Stromal cell of bone marrow (primary cell): ENCODE measurements around the gene ITLN1.

Experiments used
- DNase-seq: peaks from one replicate; pipeline ENCODE4 v3.0.0-alpha.2; 2012; ENCODE audit warnings: low read depth

Gene ITLN1

GRCh38 chr1:160855181-160855981 lies 29.6 kb downstream of the ITLN1 start:
- DNase-seq = no peak

- no peak for DNase-seq
Observed at GRCh38 chr1:160853754-160854153, 31.2 kb downstream of the ITLN1 start.

GRCh38 chr1:160853014-160853413 lies 32.0 kb downstream of the ITLN1 start:
- DNase-seq = no peak

GRCh38 chr1:160850993-160851392 lies 34.0 kb downstream of the ITLN1 start:
- DNase-seq = no peak

- no peak for DNase-seq
Observed at GRCh38 chr1:160850541-160850940, 34.4 kb downstream of the ITLN1 start.

- DNase-seq = no peak
Observed at GRCh38 chr1:160846281-160846680, 38.7 kb downstream of the ITLN1 start.

- DNase-seq = no peak
Observed at GRCh38 chr1:160844447-160845232, 40.3 kb downstream of the ITLN1 start.

DNA sequence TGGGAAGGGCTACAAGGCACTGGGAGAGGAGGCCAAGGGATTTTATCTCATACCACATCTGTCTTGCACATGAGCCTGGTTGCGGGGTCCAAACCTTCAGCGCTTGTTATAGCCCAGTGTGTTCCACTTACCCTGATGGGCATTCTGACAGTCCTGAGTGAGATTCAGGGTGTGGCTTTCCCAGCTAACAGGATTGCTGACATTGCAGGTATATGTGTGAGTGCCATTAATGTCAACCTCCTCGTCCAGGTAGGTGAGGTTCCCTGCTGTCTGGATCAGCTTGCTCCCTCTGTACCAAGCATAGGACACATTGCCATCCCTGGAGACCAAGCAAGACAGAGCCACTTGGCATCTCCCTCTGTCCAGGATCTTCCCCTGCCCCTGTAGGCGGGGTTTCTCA lies 43.9 kb downstream of the ITLN1 start:
- no peak for DNase-seq

- no peak for DNase-seq
Observed at GRCh38 chr1:160839746-160840145, 45.2 kb downstream of the ITLN1 start.

- DNase-seq = no peak
Observed at GRCh38 chr1:160838888-160839287, 46.1 kb downstream of the ITLN1 start.

DNA sequence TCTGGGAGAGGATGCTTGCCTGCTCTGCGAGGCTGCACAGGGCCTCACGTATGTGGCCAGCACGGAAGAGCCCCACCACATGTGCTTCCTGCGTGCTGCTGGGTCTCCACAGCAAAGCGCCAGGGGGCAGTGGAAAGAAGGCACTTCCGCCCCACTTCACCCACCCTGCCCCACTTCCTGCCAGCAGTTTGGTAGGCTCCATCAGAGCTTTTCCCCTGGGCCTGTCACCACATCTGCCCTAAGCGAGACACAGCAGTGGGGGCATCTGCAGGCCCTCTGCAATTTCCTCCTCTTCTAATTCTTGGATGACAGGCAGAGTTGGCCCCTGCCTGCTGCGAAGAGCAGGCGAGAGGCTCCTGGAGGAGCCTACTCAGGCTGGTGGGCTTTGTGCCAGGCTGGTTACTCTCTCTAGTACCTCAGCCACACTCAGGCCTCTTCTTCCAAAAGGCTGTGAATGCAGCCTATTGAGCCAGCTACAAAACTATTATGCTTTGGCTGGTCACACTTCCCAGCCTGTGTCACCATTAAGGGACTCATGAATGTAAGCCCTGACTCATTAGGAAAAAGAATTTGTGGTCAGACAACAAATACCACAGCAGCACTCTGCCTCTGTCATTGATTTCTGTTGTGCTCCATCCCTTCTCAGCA lies 47.3 kb downstream of the ITLN1 start:
- no peak for DNase-seq

- DNase-seq = no peak
Observed at GRCh38 chr1:160836981-160837557, 47.9 kb downstream of the ITLN1 start.

- DNase-seq = no peak
Observed at GRCh38 chr1:160836561-160836960, 48.4 kb downstream of the ITLN1 start.

- DNase-seq = no peak
Observed at GRCh38 chr1:160835751-160836150, 49.2 kb downstream of the ITLN1 start.

GRCh38 chr1:160834945-160835565 lies 49.9 kb downstream of the ITLN1 start:
- peak; percentile 11 for DNase-seq

- no peak for DNase-seq
Observed at GRCh38 chr1:160830321-160831153, 54.4 kb downstream of the ITLN1 start.

- DNase-seq = no peak
Observed at GRCh38 chr1:160829766-160830165, 55.2 kb downstream of the ITLN1 start.

- no peak for DNase-seq
Observed at GRCh38 chr1:160827418-160827817, 57.6 kb downstream of the ITLN1 start.

DNA sequence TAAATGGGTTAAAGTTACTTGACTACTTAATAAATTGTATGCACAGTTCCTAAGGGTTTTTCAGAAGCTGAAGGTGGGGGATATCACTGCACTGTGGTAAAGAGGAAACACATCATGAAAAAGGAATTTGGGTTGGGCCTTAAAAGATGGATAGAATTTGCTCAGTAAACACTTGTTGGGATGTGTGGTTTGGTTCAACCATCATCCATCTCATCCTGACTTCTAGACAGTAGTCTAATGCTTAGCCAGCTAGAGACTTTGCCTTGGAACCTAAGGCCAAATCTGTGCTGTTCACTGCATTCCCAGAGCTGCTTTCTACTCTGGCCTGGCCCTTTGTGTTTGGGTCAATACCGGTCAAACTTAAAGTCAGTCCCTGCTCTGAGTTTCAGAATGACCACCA lies 58.4 kb downstream of the ITLN1 start:
- DNase-seq = no peak
